Kidney (tissue), 14 donors: ENCODE results near the gene SLC44A4. TPM values are rescaled to one million over a fixed set of nuclear protein-coding genes. Genes with fewer than 3 reads are reported as not detected.

Experiments
- DNase-seq, 5 donors: peaks; one replicate each; pipeline ENCODE4 v3.0.0-alpha.2; 2013 to 2020
- FAIRE-seq: peaks from 2 replicates; lab custom pipeline; 2012; peaks lifted over from hg19 to GRCh38; lab: Jason Lieb, UNC
- H3K27ac ChIP-seq, 2 donors: one replicate each; pipeline ENCODE4 v1.7.0; 2013; ENCODE audit warnings: low read depth in 2 of 2, low read length in 2 of 2, inconsistent platforms in 1 of 2
- H3K27me3 ChIP-seq: one replicate; pipeline ENCODE4 v1.7.1; 2013; ENCODE audit warnings: low read length, inconsistent platforms; ENCODE audit not compliant: control insufficient read depth, insufficient read depth
- H3K36me3 ChIP-seq, 3 donors: one replicate each; pipeline versions ENCODE4 v1.7.0 to v1.7.1; 2013; ENCODE audit warnings: low read length in 3 of 3, control low read depth in 1 of 3, inconsistent platforms in 1 of 3; ENCODE audit not compliant: insufficient read depth in 3 of 3, control insufficient read depth in 2 of 3
- H3K4me1 ChIP-seq, 3 donors: one replicate each; pipeline versions ENCODE4 v1.7.0 to v1.7.1; 2013; ENCODE audit warnings: low read length in 3 of 3, inconsistent platforms in 1 of 3, low read depth in 1 of 3; ENCODE audit not compliant: control insufficient read depth in 2 of 3, insufficient read depth in 2 of 3
- H3K4me3 ChIP-seq, 3 donors: one replicate each; pipeline versions ENCODE4 v1.7.0 to v1.8.1; 2013; ENCODE audit warnings: low read length in 3 of 3, control low read depth in 1 of 3, inconsistent platforms in 1 of 3
- H3K9ac ChIP-seq, 3 donors: one replicate each; pipeline versions ENCODE4 v1.7.0 to v1.7.1; 2013; ENCODE audit warnings: low read length in 3 of 3, control low read depth in 1 of 3, inconsistent platforms in 1 of 3
- H3K9me3 ChIP-seq, 3 donors: one replicate each; pipeline versions ENCODE4 v1.7.0 to v1.7.1; 2013; ENCODE audit warnings: low read length in 3 of 3, control low read depth in 1 of 3, inconsistent platforms in 1 of 3; ENCODE audit not compliant: control insufficient read depth in 2 of 3, insufficient read depth in 1 of 3
- intact Hi-C: fragments of 100-400 bp; cut with DNase I; formaldehyde crosslinking; loops from one replicate; pipeline ENCODE4 v1.11.1; 2022
- polyA plus RNA-seq: library from polyadenylated mRNA; stranded (reverse); fragments of 350-450 nt; fragmentation: Illumina TruSeq; extraction: RNeasy Lipid Tissue Mini Kit (QIAGEN cat#74804); gene quantifications from one replicate; pipeline ENCODE4 v1.2.3, GENCODE V29; 2014; ENCODE audit warnings: low read depth, low replicate concordance; ENCODE audit not compliant: insufficient read depth
- total RNA-seq: library from RNA; stranded (reverse); fragmentation: NEBNext Ultra II Directional; extraction: Animal tissue kit (Norgen Biotek cat#: 25700); gene quantifications from one replicate; pipeline ENCODE4 v1.2.1, GENCODE V29; 2021
- TF ChIP-seq, protein P1 (sequence below): IDR thresholded peaks from 3 replicates; pipeline ENCODE4 v1.5.1; 2012; ENCODE audit warnings: mild to moderate bottlenecking, moderate library complexity, borderline replicate concordance; ENCODE audit not compliant: insufficient read depth; ENCODE audit errors: extremely low read depth
- donor health status: control.
- donor health status: control.
- donor health status: control.
- donor health status: control.
- donor health status: control.
- donor health status: DM: yes; HTN: yes; CAD: no.
- donor health status: Normal renal cell carcinoma (clear cell type).

SLC44A4 gene
- total and polyA plus RNA-seq, 2 donors from 2014 or later = 37.4 to 137 TPM

DNA sequence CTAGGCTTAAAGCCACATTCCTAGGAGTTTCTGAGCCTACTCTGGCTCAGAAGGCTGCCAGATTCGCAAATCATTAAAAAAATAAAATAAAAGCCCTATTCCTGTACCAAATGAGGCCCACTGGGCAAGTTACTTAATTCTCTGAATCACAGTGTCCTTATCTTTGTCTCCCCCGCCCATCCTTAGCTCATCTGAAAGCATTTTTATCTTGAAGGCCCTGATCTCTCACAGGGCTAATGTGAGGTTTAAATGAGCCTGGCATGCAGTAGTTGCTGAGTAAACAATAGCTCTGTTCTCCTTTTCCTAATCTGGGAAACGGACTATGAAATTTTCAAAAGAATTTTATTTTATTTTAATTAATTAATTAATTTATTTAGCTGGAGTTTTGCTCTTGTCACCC, 25.2 kb upstream of the SLC44A4 start:
- Histone ChIP-seq H3K9ac (no peak overlapping the region), H3K27ac (no peak overlapping the region), H3K27me3 (no peaks in the 10 kb centered on the region), H3K36me3 (no peaks in the 10 kb centered on the region), H3K4me1 (peaks cover 0 to 13% (median 8%) of the 10 kb centered on the region in 3 donors), H3K9me3 (no peaks in the 10 kb centered on the region), H3K4me3 (no peak overlapping the region)
- intact Hi-C loops = no loop called here
- DNase-seq (no peak), FAIRE-seq (no peak)
- TF ChIP-seq, protein P1, sequence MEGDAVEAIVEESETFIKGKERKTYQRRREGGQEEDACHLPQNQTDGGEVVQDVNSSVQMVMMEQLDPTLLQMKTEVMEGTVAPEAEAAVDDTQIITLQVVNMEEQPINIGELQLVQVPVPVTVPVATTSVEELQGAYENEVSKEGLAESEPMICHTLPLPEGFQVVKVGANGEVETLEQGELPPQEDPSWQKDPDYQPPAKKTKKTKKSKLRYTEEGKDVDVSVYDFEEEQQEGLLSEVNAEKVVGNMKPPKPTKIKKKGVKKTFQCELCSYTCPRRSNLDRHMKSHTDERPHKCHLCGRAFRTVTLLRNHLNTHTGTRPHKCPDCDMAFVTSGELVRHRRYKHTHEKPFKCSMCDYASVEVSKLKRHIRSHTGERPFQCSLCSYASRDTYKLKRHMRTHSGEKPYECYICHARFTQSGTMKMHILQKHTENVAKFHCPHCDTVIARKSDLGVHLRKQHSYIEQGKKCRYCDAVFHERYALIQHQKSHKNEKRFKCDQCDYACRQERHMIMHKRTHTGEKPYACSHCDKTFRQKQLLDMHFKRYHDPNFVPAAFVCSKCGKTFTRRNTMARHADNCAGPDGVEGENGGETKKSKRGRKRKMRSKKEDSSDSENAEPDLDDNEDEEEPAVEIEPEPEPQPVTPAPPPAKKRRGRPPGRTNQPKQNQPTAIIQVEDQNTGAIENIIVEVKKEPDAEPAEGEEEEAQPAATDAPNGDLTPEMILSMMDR = no peak

DNA sequence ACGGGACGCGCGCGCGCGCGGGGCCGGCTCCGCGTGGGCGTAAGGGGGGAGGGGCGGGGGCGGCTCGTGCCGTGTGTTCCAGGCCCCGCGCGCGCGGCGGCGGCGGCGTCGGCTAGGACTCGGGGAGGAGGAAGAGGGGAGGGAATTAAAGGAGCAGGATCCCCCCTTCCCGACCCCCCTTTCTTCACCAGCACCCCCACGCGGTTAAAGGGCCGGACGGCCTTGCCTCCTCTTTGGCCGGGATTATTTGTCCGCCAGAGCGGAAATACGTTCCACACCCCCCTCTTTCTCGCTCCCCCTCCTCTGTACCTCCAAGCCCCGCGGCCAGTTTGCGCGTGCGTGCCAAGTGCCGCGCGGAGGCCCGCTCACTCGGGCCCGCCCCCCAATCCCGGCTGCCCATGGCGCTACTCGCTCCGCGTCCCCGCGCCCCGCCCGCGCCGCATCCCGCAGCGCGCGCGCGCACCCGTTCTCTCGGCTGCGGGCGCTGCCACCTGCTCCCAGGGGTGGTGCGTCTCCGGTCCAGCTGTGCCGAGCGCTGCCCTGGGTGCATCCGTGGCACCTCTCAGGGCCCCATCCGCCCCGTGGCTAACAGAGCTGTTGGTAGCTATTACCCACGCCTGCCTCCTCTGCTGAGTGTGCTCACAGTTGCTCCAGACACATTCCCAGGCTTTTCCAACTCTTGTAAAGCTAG, 23.3 kb upstream of the SLC44A4 start, which contains the start of gene ZBTB12:
Gene ZBTB12 (minus strand): TSS at position 134 of the 691 bp plus-strand sequence. CDS start 781 bp downstream, outside the sequence.
- DNase-seq = peak; percentile 97 to 99 (median 98)
- peaks cover 4 to 17% (median 13%) of the 10 kb centered on the region in 3 donors for H3K4me1 ChIP-seq
- TF ChIP-seq, protein P1 = no peak
- H3K9ac ChIP-seq = peak within 1 kb of the TSS; percentile 14 to 81 (median 40)
- H3K27me3 ChIP-seq = no peaks in the 10 kb centered on the region
- no peaks in the 10 kb centered on the region for H3K36me3 ChIP-seq
- FAIRE-seq = no peak
- peak within 1 kb of the TSS; percentile 50 to 87 (median 60) for H3K4me3 ChIP-seq
- peak within 1 kb of the TSS; percentile 82 to 91 for H3K27ac ChIP-seq
- intact Hi-C loops = no loop called here
- H3K9me3 ChIP-seq = no peaks in the 10 kb centered on the region

DNA sequence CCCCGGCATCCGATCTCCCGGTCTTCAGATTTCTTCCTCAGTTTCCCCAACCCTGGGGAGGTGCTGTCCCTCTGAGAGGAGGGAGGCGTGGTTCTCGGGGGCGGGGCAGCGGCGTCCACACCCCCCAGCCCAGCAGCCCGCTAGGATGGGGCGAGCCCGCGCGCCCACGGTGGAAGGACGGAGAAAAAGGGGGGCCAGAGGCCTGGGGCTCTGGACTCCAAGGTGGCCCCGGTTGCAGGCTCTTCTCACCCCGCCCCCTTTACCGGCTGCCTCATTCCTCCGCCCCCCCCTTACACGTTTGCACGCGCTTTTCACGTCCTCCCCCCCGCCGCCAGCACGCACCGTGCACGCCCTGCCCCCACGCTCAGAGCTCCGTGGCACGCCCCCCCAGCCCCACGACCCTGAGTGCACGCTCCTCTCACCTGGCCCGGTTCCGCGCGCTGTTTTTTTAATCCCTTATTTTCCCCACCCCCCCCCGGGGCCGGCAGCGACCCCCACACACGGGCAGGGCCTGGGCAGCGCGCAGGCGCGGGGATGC, 22.7 kb upstream of the SLC44A4 start:
- peaks cover 4 to 19% (median 13%) of the 10 kb centered on the region in 3 donors for H3K4me1 ChIP-seq
- intact Hi-C loops = no loop called here
- DNase-seq (peak; percentile 36 to 90 (median 71)), FAIRE-seq (no peak)
- H3K36me3 ChIP-seq = no peaks in the 10 kb centered on the region
- no peaks in the 10 kb centered on the region for H3K9me3 ChIP-seq
- H3K27ac ChIP-seq = peak overlapping the region; percentile 82 to 91
- H3K27me3 ChIP-seq = no peaks in the 10 kb centered on the region
- TF ChIP-seq, protein P1 = no peak
- peak overlapping the region in 2 of 3 donors; percentile 11 to 87 for H3K4me3 ChIP-seq
- H3K9ac ChIP-seq = peak overlapping the region in 1 of 3 donors; percentile 51
